ENCODE measurements around the gene CCT5.

The CCT5 gene

GRCh38 chr5:10307206-10308148 lies 57.4 kb downstream of the CCT5 start, which contains the start of gene CMBL:
Gene CMBL (minus strand): TSS chr5:10307902. CDS start chr5:10290762, 17,140 bp downstream.
- TF ChIP-seq TAF1 (IDR thresholded peaks at IDR 0.05; ENCODE audit: borderline replicate concordance, insufficient read depth, low read length) (no peak), REST (IDR thresholded peaks at IDR 0.05; ENCODE audit: insufficient read depth in 1 of 2, low read depth in 2 of 2, low read length in 2 of 2) (no peak), FOXP2 (optimal IDR thresholded peaks at IDR 0.05; ENCODE audit: borderline replicate concordance, extremely low read depth, extremely low read length, insufficient read depth) (no peak), SIN3A (IDR thresholded peaks at IDR 0.05; ENCODE audit: borderline replicate concordance, insufficient read depth, low read length) (no peak), POLR2AphosphoS5 (IDR thresholded peaks at IDR 0.05; ENCODE audit: low read depth, low read length) (no peak)

- TF ChIP-seq SIN3A (IDR thresholded peaks at IDR 0.05; ENCODE audit: borderline replicate concordance, insufficient read depth, low read length) (no peak), TAF1 (IDR thresholded peaks at IDR 0.05; ENCODE audit: borderline replicate concordance, insufficient read depth, low read length) (no peak), REST (IDR thresholded peaks at IDR 0.05; ENCODE audit: insufficient read depth in 1 of 2, low read depth in 2 of 2, low read length in 2 of 2) (no peak), POLR2AphosphoS5 (IDR thresholded peaks at IDR 0.05; ENCODE audit: low read depth, low read length) (no peak), FOXP2 (optimal IDR thresholded peaks at IDR 0.05; ENCODE audit: borderline replicate concordance, extremely low read depth, extremely low read length, insufficient read depth) (no peak)
Measured at GRCh38 chr5:10308844-10309243, 58.8 kb downstream of the CCT5 start.

GRCh38 chr5:10310066-10310779 lies 60.1 kb downstream of the CCT5 start:
- TF ChIP-seq SIN3A (IDR thresholded peaks at IDR 0.05; ENCODE audit: borderline replicate concordance, insufficient read depth, low read length) (no peak), REST (IDR thresholded peaks at IDR 0.05; ENCODE audit: insufficient read depth in 1 of 2, low read depth in 2 of 2, low read length in 2 of 2) (no peak), POLR2AphosphoS5 (IDR thresholded peaks at IDR 0.05; ENCODE audit: low read depth, low read length) (no peak), TAF1 (IDR thresholded peaks at IDR 0.05; ENCODE audit: borderline replicate concordance, insufficient read depth, low read length) (no peak), FOXP2 (optimal IDR thresholded peaks at IDR 0.05; ENCODE audit: borderline replicate concordance, extremely low read depth, extremely low read length, insufficient read depth) (no peak)

GRCh38 chr5:10311595-10312425 lies 61.7 kb downstream of the CCT5 start:
- no peak for TF ChIP-seq REST (IDR thresholded peaks at IDR 0.05; ENCODE audit: insufficient read depth in 1 of 2, low read depth in 2 of 2, low read length in 2 of 2)
- no peak for TF ChIP-seq POLR2AphosphoS5 (IDR thresholded peaks at IDR 0.05; ENCODE audit: low read depth, low read length)
- TF ChIP-seq TAF1 (IDR thresholded peaks at IDR 0.05; ENCODE audit: borderline replicate concordance, insufficient read depth, low read length), result no peak
- TF ChIP-seq SIN3A (IDR thresholded peaks at IDR 0.05; ENCODE audit: borderline replicate concordance, insufficient read depth, low read length), result no peak
- no peak for TF ChIP-seq FOXP2 (optimal IDR thresholded peaks at IDR 0.05; ENCODE audit: borderline replicate concordance, extremely low read depth, extremely low read length, insufficient read depth)
